KOPT-K1 (cell line): Measurements from ENCODE around the gene GTSF1L.

Experiments used
- H3K27ac ChIP-seq: fragments of 200-600 bp; sonication (generic); 2 replicates; pipeline ENCODE4 v1.5.1; 2016; ENCODE audit warnings: antibody characterized with exemption, mild to moderate bottlenecking, low read depth, low read length; ENCODE audit not compliant: poor library complexity, severe bottlenecking
- H3K36me3 ChIP-seq: fragments of 200-600 bp; sonication (generic); 2 replicates; pipeline ENCODE4 v1.5.1; 2017; ENCODE audit warnings: antibody characterized with exemption, mild to moderate bottlenecking, low read length, moderate library complexity; ENCODE audit not compliant: insufficient read depth
- H3K9me3 ChIP-seq: fragments of 200-600 bp; sonication (generic); 2 replicates; pipeline ENCODE4 v1.5.1; 2017; ENCODE audit warnings: antibody characterized with exemption, low read length, mild to moderate bottlenecking; ENCODE audit not compliant: insufficient read depth, poor library complexity, severe bottlenecking

GTSF1L gene

GRCh38 chr20:43728686-43729255 lies 2.0 kb upstream of the GTSF1L start:
- Histone ChIP-seq H3K36me3 (no peaks in the 10 kb centered on the region), H3K9me3 (no peaks in the 10 kb centered on the region), H3K27ac (no peak overlapping the region)

GRCh38 chr20:43727980-43728590 lies 1.3 kb upstream of the GTSF1L start:
- H3K27ac ChIP-seq = no peak overlapping the region
- no peaks in the 10 kb centered on the region for H3K9me3 ChIP-seq
- H3K36me3 ChIP-seq = no peaks in the 10 kb centered on the region

- no peaks in the 10 kb centered on the region for H3K36me3 ChIP-seq
- no peaks in the 10 kb centered on the region for H3K9me3 ChIP-seq
- H3K27ac ChIP-seq = no peak overlapping the region
Measured at GRCh38 chr20:43726333-43726732, 469 bp downstream of the GTSF1L start.

- no peaks in the 10 kb centered on the region for H3K9me3 ChIP-seq
- no peak overlapping the region for H3K27ac ChIP-seq
- no peaks in the 10 kb centered on the region for H3K36me3 ChIP-seq
Measured at GRCh38 chr20:43725666-43726065, 1.1 kb downstream of the GTSF1L start.

GRCh38 chr20:43724383-43724782 lies 2.4 kb downstream of the GTSF1L start:
- Histone ChIP-seq H3K9me3 (no peaks in the 10 kb centered on the region), H3K27ac (no peak overlapping the region), H3K36me3 (no peaks in the 10 kb centered on the region; the same call in 1 of the 2 replicates)

- H3K36me3 ChIP-seq = no peaks in the 10 kb centered on the region; the same call in 1 of the 2 replicates
Measured at GRCh38 chr20:43723735-43724134, 3.1 kb downstream of the GTSF1L start.

GRCh38 chr20:43723186-43723585 lies 3.6 kb downstream of the GTSF1L start:
- Histone ChIP-seq H3K27ac (no peak overlapping the region), H3K9me3 (no peaks in the 10 kb centered on the region), H3K36me3 (peaks cover 3% of the 10 kb centered on the region; the same call in 1 of the 2 replicates)

More at GRCh38 chr20:43723735-43724134, 3.1 kb downstream of the GTSF1L start:
- H3K27ac ChIP-seq = no peak overlapping the region
- H3K9me3 ChIP-seq = no peaks in the 10 kb centered on the region

- H3K27ac ChIP-seq = peak overlapping the region; percentile 0
- peaks cover 14% of the 10 kb centered on the region for H3K36me3 ChIP-seq
- H3K9me3 ChIP-seq = no peaks in the 10 kb centered on the region
Measured at GRCh38 chr20:43722153-43722505, 4.7 kb downstream of the GTSF1L start.

GRCh38 chr20:43721429-43722152 lies 5.2 kb downstream of the GTSF1L start:
- H3K36me3 ChIP-seq = peaks cover 19% of the 10 kb centered on the region
- H3K9me3 ChIP-seq = no peaks in the 10 kb centered on the region
- peak overlapping the region; percentile 0 for H3K27ac ChIP-seq

GRCh38 chr20:43721097-43721428 lies 5.7 kb downstream of the GTSF1L start:
- H3K27ac ChIP-seq = no peak overlapping the region
- peaks cover 25% of the 10 kb centered on the region for H3K36me3 ChIP-seq
- no peaks in the 10 kb centered on the region for H3K9me3 ChIP-seq

- peaks cover 35% of the 10 kb centered on the region for H3K36me3 ChIP-seq
- no peak overlapping the region for H3K27ac ChIP-seq
- no peaks in the 10 kb centered on the region for H3K9me3 ChIP-seq
Measured at GRCh38 chr20:43720007-43720406, 6.8 kb downstream of the GTSF1L start.

GRCh38 chr20:43717616-43717995 lies 9.2 kb downstream of the GTSF1L start:
- H3K36me3 ChIP-seq = peaks cover 59% of the 10 kb centered on the region
- H3K27ac ChIP-seq = no peak overlapping the region
- H3K9me3 ChIP-seq = no peaks in the 10 kb centered on the region

- Histone ChIP-seq H3K36me3 (peaks cover 65% of the 10 kb centered on the region), H3K27ac (no peak overlapping the region)
Measured at GRCh38 chr20:43716757-43717615, 9.8 kb downstream of the GTSF1L start.

GRCh38 chr20:43716123-43716522 lies 10.7 kb downstream of the GTSF1L start:
- peaks cover 74% of the 10 kb centered on the region for H3K36me3 ChIP-seq
- H3K27ac ChIP-seq = no peak overlapping the region

More at GRCh38 chr20:43716757-43717615, 9.8 kb downstream of the GTSF1L start:
- H3K9me3 ChIP-seq = no peaks in the 10 kb centered on the region

GRCh38 chr20:43715511-43715910 lies 11.3 kb downstream of the GTSF1L start:
- no peak overlapping the region for H3K27ac ChIP-seq
- H3K9me3 ChIP-seq = no peaks in the 10 kb centered on the region
- H3K36me3 ChIP-seq = peaks cover 80% of the 10 kb centered on the region

More at GRCh38 chr20:43716123-43716522, 10.7 kb downstream of the GTSF1L start:
- no peaks in the 10 kb centered on the region for H3K9me3 ChIP-seq
